OCI-LY7 (cell line): Measurements from ENCODE around the gene LLGL1. TPM values are rescaled to one million over a fixed set of nuclear protein-coding genes. Genes with fewer than 3 reads are reported as not detected.

Experiments used
- BruUV-seq: library from RNA; stranded (reverse); fragments of 400-500 nt; replicated peaks from 2 replicates; lab custom pipeline; 2021; lab: Mats Ljungman, UMichigan
- CTCF ChIA-PET: fragments of 300-600 bp; sonication (Branson Sonifier 250); formaldehyde crosslinking; loops from one replicate; lab custom pipeline; 2022; ENCODE audit warnings: antibody characterized with exemption; ENCODE audit not compliant: unreplicated experiment; lab: Charles Lee
- POLR2A ChIA-PET: fragments of 300-600 bp; sonication (Branson Sonifier 250); formaldehyde crosslinking; loops from one replicate; lab custom pipeline; 2022; ENCODE audit warnings: antibody characterized with exemption; lab: Charles Lee
- DNase-seq: peaks from one replicate; pipeline ENCODE4 v3.0.0-alpha.2; 2015; ENCODE audit warnings: low spot score
- H2AFZ ChIP-seq: fragments of 200-600 bp; sonication (generic), shearing (Covaris generic); 2 replicates; pipeline ENCODE4 v1.6.1; 2014; ENCODE audit warnings: mild to moderate bottlenecking, antibody characterized with exemption, low read length, moderate library complexity
- H3K27ac ChIP-seq: fragments of 200-600 bp; sonication (generic); 2 replicates; pipeline ENCODE4 v1.5.1; 2014; ENCODE audit warnings: mixed run types, low read depth, mild to moderate bottlenecking, moderate library complexity, low read length, inconsistent platforms; ENCODE audit not compliant: poor library complexity, severe bottlenecking
- H3K36me3 ChIP-seq: fragments of 200-600 bp; sonication (generic); 2 replicates; pipeline ENCODE4 v1.6.1; 2014; ENCODE audit warnings: mild to moderate bottlenecking, antibody characterized with exemption, low read length, moderate library complexity, mixed read lengths; ENCODE audit not compliant: insufficient read depth
- H3K4me1 ChIP-seq: fragments of 200-600 bp; sonication (generic); 2 replicates; pipeline ENCODE4 v1.5.1; 2014; ENCODE audit warnings: mild to moderate bottlenecking, low read length; ENCODE audit not compliant: insufficient read depth, poor library complexity, severe bottlenecking
- H3K4me2 ChIP-seq: fragments of 200-600 bp; sonication (generic); 2 replicates; pipeline ENCODE4 v1.6.1; 2014; ENCODE audit warnings: mild to moderate bottlenecking, low read length
- H3K4me3 ChIP-seq: fragments of 200-600 bp; sonication (generic); 2 replicates; pipeline ENCODE4 v1.5.1; 2014; ENCODE audit warnings: mild to moderate bottlenecking, low read depth, low read length; ENCODE audit not compliant: poor library complexity, severe bottlenecking
- H3K79me2 ChIP-seq: fragments of 200-600 bp; sonication (generic); 2 replicates; pipeline ENCODE4 v1.6.1; 2016; ENCODE audit warnings: low read depth, mild to moderate bottlenecking, low read length, moderate library complexity, mixed read lengths; ENCODE audit not compliant: insufficient read depth
- H3K9me2 ChIP-seq: fragments of 200-600 bp; sonication (generic); 2 replicates; pipeline ENCODE4 v1.6.1; 2016; ENCODE audit warnings: mild to moderate bottlenecking, low read length, mixed read lengths; ENCODE audit not compliant: insufficient read depth
- H3K9me3 ChIP-seq: fragments of 200-600 bp; sonication (generic); 2 replicates; pipeline ENCODE4 v1.6.1; 2014; ENCODE audit warnings: mild to moderate bottlenecking, mixed run types, low read length, mixed read lengths
- H4K20me1 ChIP-seq: fragments of 200-600 bp; sonication (generic); 2 replicates; pipeline ENCODE4 v1.6.1; 2014; ENCODE audit warnings: mild to moderate bottlenecking, antibody characterized with exemption, low read length, moderate library complexity, mixed read lengths; ENCODE audit not compliant: insufficient read depth
- CTCF ChIP-seq: fragments of 200-600 bp; sonication (generic); conservative IDR thresholded peaks from 2 replicates; pipeline ENCODE4 v1.5.1; 2014; ENCODE audit warnings: mild to moderate bottlenecking, antibody characterized with exemption, low read length, moderate library complexity, mixed read lengths
- EZH2phosphoT487 ChIP-seq: fragments of 200-600 bp; sonication (generic); IDR thresholded peaks from 2 replicates; pipeline ENCODE4 v1.6.1; 2018; ENCODE audit warnings: low read depth, borderline replicate concordance, mild to moderate bottlenecking, mixed run types, antibody characterized with exemption, low read length, moderate library complexity, mixed read lengths
- intact Hi-C: fragments of 100-400 bp; cut with micrococcal nuclease; formaldehyde crosslinking; loops from one replicate; pipeline ENCODE4 v1.10.0; 2022; ENCODE audit not compliant: unreplicated experiment
- total RNA-seq, 2 experiments: library from RNA; depleted of rRNA in 1 of 2; stranded (reverse); fragments of >200 nt in 1 of 2; shearing (Covaris generic) in 1 of 2; gene quantifications; 2 replicates each; pipeline ENCODE4 v1.2.3, GENCODE V29; 2014 to 2022

The LLGL1 gene
- total RNA-seq, 2 experiments from 2014 or later: 14.1 to 19.9 TPM

- intact Hi-C loops: loop anchor here (2.0 kb wide), 1 partner anchor 53 kb away; the partner anchor contains the start of genes SMCR8 and TOP3A
- no peaks in the 10 kb centered on the region for H4K20me1 ChIP-seq
- peak overlapping the region; percentile 80 for H3K4me3 ChIP-seq
- no peaks in the 10 kb centered on the region for H3K9me3 ChIP-seq
- ChIA-PET CTCF (no interaction called here), POLR2A (no interaction called here)
- no peak for TF ChIP-seq EZH2phosphoT487
- H3K4me1 ChIP-seq: peaks cover 33% of the 10 kb centered on the region
- H3K9me2 ChIP-seq: no peaks in the 10 kb centered on the region
- DNase-seq: no peak
- H2AFZ ChIP-seq: no peak overlapping the region
- H3K27ac ChIP-seq: no peak overlapping the region
- peak overlapping the region; percentile 98 for H3K4me2 ChIP-seq
- peaks cover 15% of the 10 kb centered on the region; the same call in 1 of the 2 replicates for H3K79me2 ChIP-seq
- no TSS peak for BruUV-seq
- H3K36me3 ChIP-seq: no peaks in the 10 kb centered on the region; the same call in 1 of the 2 replicates
Observed at GRCh38 chr17:18261659-18262058, 36.2 kb downstream of the LLGL1 start.

GRCh38 chr17:18262111-18262510, 36.7 kb downstream of the LLGL1 start:
- no peak overlapping the region for H3K27ac ChIP-seq

GRCh38 chr17:18262641-18263040, 37.2 kb downstream of the LLGL1 start:
- CTCF ChIA-PET: interaction anchor here (0.5 kb wide), 1 partner anchor 716 kb away, joined by 3 read pairs; no protein-coding TSS in a partner anchor
- POLR2A ChIA-PET: no interaction called here
- no peak overlapping the region for H3K4me2 ChIP-seq
- no peaks in the 10 kb centered on the region for H4K20me1 ChIP-seq
- H2AFZ ChIP-seq: no peak overlapping the region
- H3K4me1 ChIP-seq: peaks cover 24% of the 10 kb centered on the region
- no peak overlapping the region for H3K27ac ChIP-seq
- H3K36me3 ChIP-seq: no peaks in the 10 kb centered on the region; the same call in 1 of the 2 replicates
- H3K4me3 ChIP-seq: no peak overlapping the region
- H3K9me3 ChIP-seq: no peaks in the 10 kb centered on the region
- intact Hi-C loops: no loop called here
- DNase-seq: no peak
- BruUV-seq: no TSS peak
- no peaks in the 10 kb centered on the region for H3K9me2 ChIP-seq
- no peak for TF ChIP-seq EZH2phosphoT487
- TF ChIP-seq CTCF: no peak
- peaks cover 7% of the 10 kb centered on the region; the same call in 1 of the 2 replicates for H3K79me2 ChIP-seq

More at GRCh38 chr17:18262111-18262510, 36.7 kb downstream of the LLGL1 start:
- no peak overlapping the region for H2AFZ ChIP-seq
- ChIA-PET POLR2A (no interaction called here), CTCF (interaction anchor here (0.5 kb wide), 1 partner anchor 716 kb away, joined by 3 read pairs; no protein-coding TSS in a partner anchor)
- H3K36me3 ChIP-seq: no peaks in the 10 kb centered on the region; the same call in 1 of the 2 replicates
- BruUV-seq: no TSS peak
- H3K4me2 ChIP-seq: peak overlapping the region; percentile 98
- H3K4me1 ChIP-seq: peaks cover 29% of the 10 kb centered on the region
- H3K9me2 ChIP-seq: no peaks in the 10 kb centered on the region
- TF ChIP-seq CTCF: no peak
- TF ChIP-seq EZH2phosphoT487: no peak
- intact Hi-C loops: no loop called here
- no peaks in the 10 kb centered on the region for H3K9me3 ChIP-seq
- H3K4me3 ChIP-seq: no peak overlapping the region
- DNase-seq: no peak
- H4K20me1 ChIP-seq: no peaks in the 10 kb centered on the region
- peaks cover 12% of the 10 kb centered on the region; the same call in 1 of the 2 replicates for H3K79me2 ChIP-seq
